RCC 7860 (cell line): Measurements from ENCODE around the gene JPH2.

ENCODE experiments used
- DNase-seq: peaks from one replicate; pipeline ENCODE4 v3.0.0-alpha.2; 2015; ENCODE audit warnings: low spot score
- FAIRE-seq: peaks from 2 replicates; lab custom pipeline; 2012; peaks lifted over from hg19 to GRCh38; lab: Jason Lieb, UNC

The JPH2 gene

GRCh38 chr20:44188752-44189151 lies 1.8 kb upstream of the JPH2 start:
- FAIRE-seq: no peak
- DNase-seq: no peak

GRCh38 chr20:44187772-44188709 lies 1.1 kb upstream of the JPH2 start:
- DNase-seq (no peak), FAIRE-seq (no peak)

- FAIRE-seq (no peak), DNase-seq (no peak)
Observed at GRCh38 chr20:44186674-44187053, 324 bp downstream of the JPH2 start.

GRCh38 chr20:44186201-44186600 lies 787 bp downstream of the JPH2 start:
- DNase-seq (no peak), FAIRE-seq (no peak)

GRCh38 chr20:44185574-44185973 lies 1.4 kb downstream of the JPH2 start:
- FAIRE-seq (no peak), DNase-seq (no peak)

- DNase-seq (no peak), FAIRE-seq (no peak)
Observed at GRCh38 chr20:44183282-44183681, 3.7 kb downstream of the JPH2 start.

GRCh38 chr20:44182863-44183262 lies 4.1 kb downstream of the JPH2 start:
- FAIRE-seq (no peak), DNase-seq (no peak)

- FAIRE-seq (no peak), DNase-seq (no peak)
Observed at GRCh38 chr20:44182135-44182765, 4.7 kb downstream of the JPH2 start.

- DNase-seq: no peak
- no peak for FAIRE-seq
Observed at GRCh38 chr20:44181611-44182010, 5.4 kb downstream of the JPH2 start.

GRCh38 chr20:44180814-44181213 lies 6.2 kb downstream of the JPH2 start:
- DNase-seq (no peak), FAIRE-seq (no peak)

GRCh38 chr20:44176833-44177534 lies 10.0 kb downstream of the JPH2 start:
- FAIRE-seq (no peak), DNase-seq (no peak)

- DNase-seq (no peak), FAIRE-seq (no peak)
Observed at GRCh38 chr20:44174996-44175765, 11.8 kb downstream of the JPH2 start.

- no peak for FAIRE-seq
- DNase-seq: no peak
Observed at GRCh38 chr20:44173846-44174245, 13.1 kb downstream of the JPH2 start.

GRCh38 chr20:44173116-44173515 lies 13.9 kb downstream of the JPH2 start:
- DNase-seq (no peak), FAIRE-seq (no peak)

GRCh38 chr20:44172572-44172950 lies 14.4 kb downstream of the JPH2 start:
- DNase-seq (no peak), FAIRE-seq (no peak)

GRCh38 chr20:44171775-44172571 lies 15.0 kb downstream of the JPH2 start:
- DNase-seq: no peak
- no peak for FAIRE-seq

- no peak for DNase-seq
- FAIRE-seq: no peak
Observed at GRCh38 chr20:44170816-44171410, 16.1 kb downstream of the JPH2 start.

GRCh38 chr20:44167736-44168135 lies 19.3 kb downstream of the JPH2 start:
- DNase-seq (no peak), FAIRE-seq (no peak)

GRCh38 chr20:44166477-44166876 lies 20.5 kb downstream of the JPH2 start:
- no peak for FAIRE-seq
- DNase-seq: peak; percentile 73

- peak; percentile 84 for FAIRE-seq
- DNase-seq: peak; percentile 92
Observed at GRCh38 chr20:44166008-44166407, 21.0 kb downstream of the JPH2 start.
